Activated CD8-positive, alpha-beta memory T cell treated with anti-CD3 and anti-CD28 coated beads for 48 hours (primary cell): ENCODE results near the gene NAP1L1.
"Not testable (repeated sequence)": the region's sequence is repeated elsewhere in the genome, so short reads cannot be mapped to it uniquely, and the experiment has no call there.

ENCODE experiments used
- DNase-seq, 3 experiments: peaks; one replicate each; pipeline ENCODE4 v3.0.0-alpha.2; 2020; ENCODE audit warnings: low read depth in 2 of 3, low spot score in 2 of 3

NAP1L1 gene

DNA sequence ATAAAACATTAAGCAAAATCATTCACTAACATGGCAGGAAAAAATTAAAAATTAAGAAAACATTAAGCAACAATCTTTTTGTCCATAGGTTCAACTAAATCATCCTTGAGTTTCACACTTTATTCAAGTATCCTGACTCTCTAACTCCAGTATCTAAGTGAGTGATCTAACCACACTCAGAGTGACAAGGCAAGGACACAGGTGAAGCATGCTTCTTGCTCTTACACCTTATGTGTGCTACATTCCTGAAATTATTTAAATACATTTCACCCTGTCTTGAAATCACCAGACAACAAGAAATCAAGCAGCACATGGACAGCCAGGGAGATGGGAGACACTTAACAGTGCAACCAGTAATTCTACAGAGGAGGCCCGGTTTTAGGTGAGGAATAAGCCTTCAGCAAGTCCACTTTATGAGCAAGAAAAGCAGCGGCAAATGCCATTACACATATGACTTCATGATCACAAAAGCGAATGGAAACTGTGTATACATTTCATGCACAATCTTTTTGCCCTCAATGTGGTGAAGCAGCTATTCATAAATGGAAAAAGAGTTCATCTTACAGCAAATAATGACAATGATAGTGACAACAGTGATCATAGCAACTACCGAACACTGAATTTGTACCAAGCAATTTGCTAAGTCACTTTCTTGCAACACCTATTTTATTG, 90.3 kb downstream of the NAP1L1 start:
- DNase-seq: no peak

DNA sequence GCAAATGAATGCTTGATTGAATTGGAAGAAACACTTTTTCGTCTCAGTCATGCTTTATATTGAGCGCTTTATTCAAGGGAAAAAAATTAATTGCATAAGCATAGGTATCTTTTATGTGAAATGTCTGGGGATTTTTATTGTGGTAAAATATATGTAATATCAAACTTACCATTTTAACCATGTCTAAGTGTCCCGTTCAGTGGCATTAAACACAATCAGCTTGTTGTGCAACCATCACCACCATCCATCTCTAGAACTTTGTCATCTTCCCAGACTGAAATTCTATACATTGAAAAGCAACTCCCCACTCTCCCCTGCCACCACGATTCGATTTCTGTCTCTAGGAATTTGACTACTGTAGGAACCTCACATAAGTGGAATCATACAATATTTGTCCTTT, 92.7 kb downstream of the NAP1L1 start:
- DNase-seq: no peak

DNA sequence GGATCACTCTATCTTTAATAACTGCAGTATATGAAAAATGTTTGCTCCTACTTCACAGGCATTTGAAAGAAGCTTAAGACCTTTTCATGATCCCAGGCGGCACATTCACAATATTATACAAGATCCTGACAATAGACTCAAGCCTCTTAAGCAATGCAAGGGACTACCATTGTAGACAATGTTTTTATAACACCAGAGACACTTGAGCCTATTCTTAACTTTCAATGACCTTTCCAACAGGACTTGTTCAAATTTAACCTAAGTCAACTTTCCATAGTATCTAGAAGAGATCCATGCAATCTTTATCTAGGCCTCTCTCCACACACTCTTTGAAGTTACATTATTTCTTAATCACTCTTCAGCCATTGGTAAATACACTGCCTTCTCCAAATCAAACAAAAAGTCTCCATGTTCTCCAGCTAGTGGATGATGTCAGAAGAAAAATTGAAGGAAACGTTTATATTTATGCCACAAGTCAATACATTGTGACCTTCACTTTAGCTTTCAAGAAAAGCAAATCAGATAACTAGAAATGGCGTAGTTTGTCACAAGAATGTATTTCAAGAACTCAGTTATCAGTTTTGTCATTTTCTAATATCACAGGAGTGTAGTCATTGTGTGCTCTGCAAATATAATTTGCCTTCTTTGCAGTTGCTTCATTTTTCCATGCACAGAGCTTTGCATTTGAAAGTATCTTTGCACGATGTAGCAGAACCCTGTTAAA, 94.1 kb downstream of the NAP1L1 start:
- DNase-seq: no peak

DNA sequence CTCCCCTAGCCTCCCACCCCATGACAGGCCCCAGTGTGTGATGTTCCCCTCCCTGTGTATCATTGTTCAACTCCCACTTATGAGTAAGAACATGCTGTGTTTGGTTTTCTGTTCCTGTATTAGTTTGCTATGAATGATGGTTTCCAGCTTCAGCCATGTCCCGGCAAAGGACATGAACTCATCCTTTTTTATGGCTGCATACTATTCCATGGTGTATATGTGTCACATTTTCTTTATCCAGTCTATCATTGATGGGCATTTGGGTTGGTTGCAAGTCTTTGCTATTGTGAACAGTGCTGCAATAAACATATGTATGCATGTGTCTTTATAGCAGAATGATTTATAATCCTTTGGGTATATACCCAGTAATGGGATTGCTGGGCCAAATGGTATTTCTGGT, 96.8 kb downstream of the NAP1L1 start:
- DNase-seq: not testable (repeated sequence)
